SKM-1 treated with dmso at 0.1 percent for 144 hours (cell line): ENCODE measurements around the gene POLR2C.

Experiments used
- DNase-seq: peaks from one replicate; lab custom pipeline; 2025; ENCODE audit not compliant: unreplicated experiment; lab: John Stamatoyannopoulos, UW

Gene POLR2C

GRCh38 chr16:57500578-57501111 is 38.2 kb downstream of the POLR2C start:
- DNase-seq = no peak

- no peak for DNase-seq
These were observed 39.0 kb downstream of the POLR2C start for GRCh38 chr16:57501492-57501891.

GRCh38 chr16:57502048-57502775 is 39.7 kb downstream of the POLR2C start:
- DNase-seq = no peak

GRCh38 chr16:57503366-57503765 is 40.9 kb downstream of the POLR2C start:
- no peak for DNase-seq

GRCh38 chr16:57504001-57504400 is 41.5 kb downstream of the POLR2C start:
- no peak for DNase-seq

- DNase-seq = no peak
These were observed 42.0 kb downstream of the POLR2C start for GRCh38 chr16:57504491-57504890.

GRCh38 chr16:57505169-57505568 is 42.7 kb downstream of the POLR2C start:
- DNase-seq = no peak

- no peak for DNase-seq
These were observed 44.9 kb downstream of the POLR2C start for GRCh38 chr16:57507136-57508034.

GRCh38 chr16:57508035-57508425 is 45.6 kb downstream of the POLR2C start:
- no peak for DNase-seq

GRCh38 chr16:57509231-57509923 is 46.9 kb downstream of the POLR2C start:
- no peak for DNase-seq

- no peak for DNase-seq
These were observed 47.8 kb downstream of the POLR2C start for GRCh38 chr16:57510016-57510871.

GRCh38 chr16:57512296-57513001 is 50.0 kb downstream of the POLR2C start:
- DNase-seq = no peak

- no peak for DNase-seq
These were observed 51.1 kb downstream of the POLR2C start for GRCh38 chr16:57513371-57514102.

- DNase-seq = no peak
These were observed 51.9 kb downstream of the POLR2C start for GRCh38 chr16:57514371-57514770.

- DNase-seq = no peak
These were observed 52.5 kb downstream of the POLR2C start for GRCh38 chr16:57514791-57515600.

GRCh38 chr16:57516176-57516725 is 53.8 kb downstream of the POLR2C start:
- no peak for DNase-seq

- no peak for DNase-seq
These were observed 54.3 kb downstream of the POLR2C start for GRCh38 chr16:57516773-57517172.
